HG03060 (cell line): ENCODE data around the gene ACTL10.

Experiments
- ATAC-seq: cut with Tn5 transposase; IDR thresholded peaks from one replicate; pipeline ENCODE4 v1.9.1; 2021; ENCODE audit warnings: low read depth, moderate number of reproducible peaks; ENCODE audit not compliant: unreplicated experiment

ACTL10 gene

GRCh38 chr20:33648396-33649004 lies 18.2 kb upstream of the ACTL10 start:
- no peak for ATAC-seq

GRCh38 chr20:33649201-33649681 lies 17.5 kb upstream of the ACTL10 start:
- no peak for ATAC-seq

DNA sequence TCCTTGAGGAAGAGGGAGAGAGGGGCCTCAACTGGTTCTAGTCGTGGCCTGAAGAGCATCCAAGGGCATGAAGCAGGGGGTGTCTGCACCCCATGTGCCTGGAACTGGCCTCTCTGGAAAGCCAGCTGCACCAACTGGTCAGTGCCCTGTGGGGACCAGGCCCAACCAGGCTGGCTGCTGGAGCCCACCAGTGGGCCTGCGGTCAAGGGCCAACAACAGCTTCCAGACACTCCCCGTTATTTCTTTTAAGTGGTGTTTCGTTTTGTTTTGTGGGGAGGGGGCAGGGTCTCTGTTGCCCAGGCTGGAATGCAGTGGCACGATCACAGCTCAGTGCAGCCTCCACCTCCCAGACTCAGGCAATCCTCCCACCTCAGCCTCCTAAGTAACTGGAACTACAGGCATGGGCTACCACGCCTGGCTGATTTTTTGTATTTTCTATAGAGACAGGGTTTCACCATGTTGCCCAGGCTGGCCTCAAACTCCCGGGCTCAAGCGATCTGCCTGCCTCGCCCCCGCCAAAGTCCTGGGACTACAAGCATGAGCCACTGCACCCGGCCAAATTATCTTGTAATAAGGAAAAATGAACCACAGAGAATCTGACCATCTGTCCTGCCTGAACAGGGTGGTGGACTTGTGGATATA lies 16.5 kb upstream of the ACTL10 start:
- ATAC-seq = no peak

DNA sequence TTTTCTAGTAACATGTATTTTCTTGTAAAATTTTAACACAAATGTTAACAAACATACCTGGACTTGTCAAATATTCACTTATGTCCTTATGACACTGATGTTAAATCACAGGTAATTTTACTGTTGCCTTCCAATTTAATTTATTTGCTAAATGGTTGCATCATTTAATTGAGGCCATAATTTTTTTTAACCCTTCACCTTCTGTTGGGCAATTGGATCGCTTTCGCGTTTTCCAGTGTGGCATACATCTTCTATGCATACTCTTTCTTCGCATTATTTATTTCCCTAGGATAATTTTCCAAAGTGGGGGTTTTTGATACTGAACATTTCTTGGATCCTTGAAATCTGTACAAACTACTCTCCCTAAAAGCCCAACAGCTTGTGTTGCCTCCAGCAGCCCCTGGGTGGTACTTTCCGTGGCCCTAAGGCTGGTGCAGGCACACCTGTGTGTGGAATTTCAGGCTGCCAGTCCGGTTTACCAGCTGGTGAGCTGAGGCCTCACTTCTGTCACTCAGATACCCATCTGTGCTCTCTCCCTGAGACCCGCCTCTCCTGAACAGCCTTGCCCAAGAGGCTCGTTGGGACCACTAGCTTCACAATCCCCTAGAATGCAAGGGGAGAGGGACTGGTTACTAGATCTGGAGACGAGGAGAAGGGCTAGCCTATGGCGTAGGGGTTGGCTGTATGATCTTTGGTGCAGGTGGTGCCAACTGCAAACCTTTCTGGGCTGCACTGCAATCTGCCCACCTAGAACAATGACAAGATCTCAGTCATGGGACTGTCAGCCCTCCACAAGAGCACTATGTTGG lies 15.8 kb upstream of the ACTL10 start:
- ATAC-seq = no peak

GRCh38 chr20:33651562-33652048 lies 15.1 kb upstream of the ACTL10 start:
- ATAC-seq = no peak

- peak; percentile 13 for ATAC-seq
Measured at GRCh38 chr20:33653218-33653899, 13.4 kb upstream of the ACTL10 start.

- ATAC-seq = no peak
Measured at GRCh38 chr20:33653900-33654596, 12.7 kb upstream of the ACTL10 start.

- ATAC-seq = no peak
Measured at GRCh38 chr20:33654680-33655161, 12.0 kb upstream of the ACTL10 start.

DNA sequence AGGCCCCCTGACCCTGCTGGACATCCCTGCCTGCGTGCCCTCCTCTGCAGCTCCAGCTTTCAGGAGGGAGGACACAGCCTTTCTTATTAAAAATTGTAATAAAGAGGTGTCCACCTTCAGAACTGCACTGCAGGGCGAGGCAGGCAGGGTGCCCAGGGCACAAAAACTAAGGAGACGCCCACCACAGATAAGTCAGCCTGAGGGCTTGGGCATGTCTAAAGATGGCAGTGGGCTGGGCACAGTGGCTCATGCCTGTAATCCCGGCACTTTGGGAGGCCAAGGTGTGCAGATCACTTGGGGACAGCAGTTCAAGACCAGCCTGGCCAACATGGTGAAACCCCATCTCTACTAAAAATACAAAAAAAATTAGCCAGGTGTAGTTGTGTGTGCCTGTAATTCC lies 11.6 kb upstream of the ACTL10 start:
- no peak for ATAC-seq

DNA sequence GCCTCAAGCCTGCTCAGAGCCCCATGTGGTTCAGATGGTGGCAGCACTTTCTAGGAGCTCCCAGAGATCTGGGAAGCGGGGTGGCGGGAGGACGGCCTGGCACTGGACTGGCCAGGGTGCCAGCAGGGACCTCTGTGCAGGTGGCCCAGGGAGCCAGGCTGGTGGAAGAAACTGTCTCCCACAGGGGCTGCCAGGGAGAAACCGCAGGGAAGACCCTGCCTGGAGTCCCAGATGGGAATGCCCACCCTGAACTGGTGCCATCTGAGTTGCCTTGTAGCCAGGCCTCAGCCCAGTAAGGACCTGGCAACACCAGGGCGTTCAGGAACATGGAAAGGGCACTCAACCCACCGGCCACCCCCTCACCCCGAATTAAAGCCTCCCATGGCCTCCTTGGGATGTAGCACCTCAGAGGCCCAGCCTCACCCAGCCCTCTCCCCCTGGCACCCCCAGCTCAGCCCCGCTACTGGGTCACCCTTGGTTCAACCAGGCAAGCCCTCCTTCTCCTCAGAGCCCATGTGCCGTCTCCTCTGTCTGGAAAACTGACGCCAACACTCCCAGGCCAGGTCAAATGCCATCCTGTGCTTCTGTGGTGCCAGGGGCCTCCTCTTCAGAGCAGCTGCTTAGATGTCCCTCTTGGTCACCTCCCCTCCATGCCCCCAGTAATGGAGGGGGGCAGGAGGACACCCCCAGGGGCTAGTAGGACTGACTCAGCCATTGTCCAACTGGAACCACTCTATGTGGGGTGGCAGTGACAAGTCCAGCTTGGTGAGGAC lies 10.5 kb upstream of the ACTL10 start:
- no peak for ATAC-seq

DNA sequence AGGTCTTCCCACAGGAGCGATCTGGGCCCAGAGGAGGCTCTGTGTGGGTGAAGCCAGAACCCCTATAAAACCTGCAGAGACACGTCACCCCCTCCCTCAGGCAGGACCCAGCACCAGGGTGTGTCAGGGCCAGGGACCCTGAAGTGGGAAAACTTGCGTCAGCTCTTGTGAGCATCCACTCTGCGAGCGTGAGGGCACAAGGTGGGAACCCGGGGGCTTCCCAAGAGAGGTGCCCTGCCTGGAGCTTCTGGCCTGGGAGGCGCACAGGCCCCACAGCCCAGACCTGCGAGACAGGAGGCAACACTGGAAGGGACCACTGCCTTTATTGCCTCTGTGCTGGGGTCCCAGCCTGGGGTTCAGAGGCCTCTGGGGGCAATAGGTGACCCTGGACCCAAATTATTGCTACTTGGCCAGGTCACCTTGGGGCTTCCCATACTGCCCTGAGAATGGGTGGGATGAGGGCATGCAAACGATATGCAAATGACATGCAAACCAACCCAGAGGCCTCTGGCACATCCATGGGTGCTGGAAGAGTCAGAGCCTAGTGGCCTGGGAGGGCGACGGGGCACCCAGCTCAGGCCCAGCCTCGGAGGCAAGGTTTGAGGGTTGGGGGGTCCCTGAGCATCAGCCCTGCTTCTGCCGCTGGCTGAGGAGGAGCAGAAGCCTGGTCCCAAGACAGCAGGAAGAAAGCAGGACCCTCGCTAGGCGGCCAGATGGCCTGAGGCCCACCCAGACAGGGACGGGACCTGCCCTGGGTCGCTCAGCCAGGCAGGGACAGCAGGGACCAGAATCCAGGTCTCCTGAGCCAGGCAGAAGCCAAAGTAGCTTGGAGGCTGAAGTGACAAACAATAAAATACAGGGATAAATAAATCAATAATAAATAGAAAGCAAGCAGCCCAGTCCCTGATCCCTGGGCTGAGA lies 9.7 kb upstream of the ACTL10 start:
- ATAC-seq = no peak

GRCh38 chr20:33657704-33658095 lies 9.0 kb upstream of the ACTL10 start:
- no peak for ATAC-seq

DNA sequence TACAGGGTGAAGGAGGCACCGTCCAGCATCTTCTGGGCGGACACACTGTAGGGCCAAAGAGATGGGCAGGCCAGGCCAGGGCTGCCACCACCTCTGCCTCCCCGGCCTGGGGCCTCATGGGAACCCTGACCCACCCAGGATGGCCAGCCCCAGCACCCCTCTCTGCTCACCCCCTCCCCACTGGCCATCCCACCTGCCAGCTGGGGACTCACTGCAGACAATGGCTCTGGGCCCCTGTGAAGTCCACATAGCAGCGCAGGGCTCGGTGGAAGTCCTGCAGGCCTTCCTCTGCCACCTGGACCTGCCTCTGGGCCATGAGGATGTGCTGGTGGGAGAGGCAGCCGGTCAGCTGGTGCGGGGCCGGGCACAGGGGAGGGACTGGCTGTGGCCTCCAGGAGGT lies 8.2 kb upstream of the ACTL10 start:
- no peak for ATAC-seq

GRCh38 chr20:33658929-33659328 lies 7.8 kb upstream of the ACTL10 start:
- ATAC-seq = no peak

GRCh38 chr20:33659341-33660034 lies 7.3 kb upstream of the ACTL10 start:
- ATAC-seq = no peak

- ATAC-seq = no peak
Measured at GRCh38 chr20:33660035-33660684, 6.6 kb upstream of the ACTL10 start.

DNA sequence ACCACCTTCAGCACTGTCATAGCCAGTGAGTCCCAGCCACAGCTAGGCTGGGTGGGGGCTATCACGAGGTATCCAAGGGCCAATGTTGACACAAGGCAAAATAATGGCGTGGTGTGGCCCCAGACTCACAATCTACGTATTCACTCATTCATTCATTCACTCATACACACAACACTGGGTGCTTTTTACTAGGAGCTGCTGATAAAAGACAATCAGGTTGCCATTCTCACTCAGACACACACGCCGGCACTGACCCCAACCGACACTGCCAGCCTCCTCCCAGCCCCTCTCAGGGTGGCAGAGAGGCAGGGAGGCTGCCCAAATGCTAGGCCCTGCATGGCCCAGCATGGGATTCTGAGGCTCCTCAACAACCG lies 6.1 kb upstream of the ACTL10 start:
- ATAC-seq = no peak
